GM18951 (cell line): Measurements from ENCODE around the gene DOCK11.

Experiments
- POLR2A ChIP-seq: IDR thresholded peaks from 4 replicates; pipeline ENCODE4 v1.6.1; 2011; ENCODE audit warnings: mild to moderate bottlenecking; ENCODE audit not compliant: insufficient read length, insufficient read depth; ENCODE audit errors: extremely low read depth
- in situ Hi-C: fragments of 300-500 bp; cut with MboI; formaldehyde crosslinking; loops from one replicate; pipeline ENCODE4 v1.12.0; 2022; ENCODE audit warnings: low sequenced_read_pairs, mixed read lengths, inconsistent platforms; ENCODE audit not compliant: unreplicated experiment

DOCK11 gene

DNA sequence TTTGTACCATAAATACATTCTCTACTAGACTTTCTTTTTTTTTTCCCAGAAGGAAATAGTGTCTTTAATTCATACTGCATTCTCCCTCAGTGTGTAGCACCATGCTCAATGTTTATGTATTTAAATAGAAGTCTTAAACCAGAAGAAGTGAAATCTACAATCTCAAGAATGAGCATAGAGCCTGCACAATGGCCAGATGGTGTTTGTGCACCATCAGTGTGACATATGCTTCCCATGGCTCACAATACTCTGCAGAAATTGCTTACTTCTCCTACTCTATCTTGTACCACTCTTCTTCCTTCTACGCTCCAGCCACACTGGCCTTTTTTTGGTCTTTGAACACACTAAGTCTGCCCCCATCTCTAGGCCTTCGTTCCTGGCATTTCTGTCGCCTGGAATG lies 2.6 kb upstream of the DOCK11 start:
- no peak for TF ChIP-seq POLR2A
- in situ Hi-C loops: no loop called here

DNA sequence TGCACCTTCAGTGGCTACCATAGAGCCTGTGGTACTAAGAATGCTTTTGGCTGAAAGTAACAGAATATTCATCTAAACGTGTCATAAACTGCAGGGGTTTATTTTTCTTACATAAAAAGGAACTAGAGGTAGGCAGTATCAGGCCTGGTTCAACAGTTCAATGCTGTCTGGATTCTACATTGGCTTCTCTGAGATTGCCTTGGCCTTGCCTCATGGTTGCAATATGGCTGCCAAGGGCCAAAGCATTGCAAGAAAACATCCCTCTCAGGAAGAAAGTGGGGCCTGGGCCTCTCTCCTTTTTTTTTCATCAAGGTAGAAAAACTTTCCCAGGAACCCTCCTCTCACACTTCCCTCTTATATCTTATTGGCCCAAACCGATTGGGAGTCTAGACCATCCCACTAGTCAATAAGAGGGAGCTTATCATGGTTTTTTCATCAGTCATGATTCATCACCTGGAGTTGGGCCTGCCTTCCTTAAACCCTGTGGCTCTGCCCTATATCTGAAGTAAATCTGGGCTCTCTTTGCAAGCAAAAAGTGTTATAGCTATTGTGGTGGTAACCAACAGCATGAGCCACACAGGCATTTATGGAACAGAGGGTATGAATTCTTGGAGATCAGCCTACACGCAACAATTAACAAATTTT lies 1.8 kb upstream of the DOCK11 start:
- in situ Hi-C loops: no loop called here
- no peak for TF ChIP-seq POLR2A

DNA sequence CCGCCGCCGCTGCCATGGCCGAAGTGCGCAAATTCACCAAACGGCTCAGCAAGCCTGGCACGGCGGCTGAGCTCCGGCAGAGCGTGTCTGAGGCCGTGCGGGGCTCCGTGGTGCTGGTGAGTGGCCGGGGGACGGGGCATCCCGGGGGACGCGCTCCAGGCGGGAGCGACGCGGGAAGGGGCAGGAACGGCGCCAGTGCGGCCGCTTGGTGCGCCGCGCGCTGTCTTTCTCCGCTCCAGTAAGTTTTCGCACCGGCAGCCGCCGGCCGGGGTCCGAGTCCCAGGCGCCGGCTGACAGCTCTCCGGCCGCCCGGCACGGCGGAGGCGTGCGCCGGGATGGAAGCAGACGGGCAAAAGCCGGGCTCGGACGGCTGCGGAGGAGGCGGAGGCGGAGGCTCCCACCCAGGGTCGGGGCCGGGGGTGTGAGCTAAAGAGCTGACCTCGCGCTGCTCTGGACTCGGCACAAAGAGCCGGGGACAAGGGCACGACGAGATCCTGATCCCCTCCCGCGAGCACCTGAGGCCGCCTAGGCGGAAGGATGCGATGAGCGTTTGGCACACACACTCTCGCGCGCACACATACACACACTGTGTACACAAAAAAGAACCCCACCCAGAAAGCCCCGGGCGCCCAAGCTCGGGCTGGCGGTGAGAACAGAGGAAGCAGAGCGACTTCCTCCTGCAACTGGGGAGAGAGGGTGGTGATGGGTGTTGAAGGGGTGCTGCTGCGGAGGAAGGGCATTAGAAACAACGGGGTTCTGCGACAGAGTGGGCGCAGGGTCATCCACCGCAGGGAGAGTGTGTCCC lies 545 bp downstream of the DOCK11 start:
- peak; percentile 63 for TF ChIP-seq POLR2A

DNA sequence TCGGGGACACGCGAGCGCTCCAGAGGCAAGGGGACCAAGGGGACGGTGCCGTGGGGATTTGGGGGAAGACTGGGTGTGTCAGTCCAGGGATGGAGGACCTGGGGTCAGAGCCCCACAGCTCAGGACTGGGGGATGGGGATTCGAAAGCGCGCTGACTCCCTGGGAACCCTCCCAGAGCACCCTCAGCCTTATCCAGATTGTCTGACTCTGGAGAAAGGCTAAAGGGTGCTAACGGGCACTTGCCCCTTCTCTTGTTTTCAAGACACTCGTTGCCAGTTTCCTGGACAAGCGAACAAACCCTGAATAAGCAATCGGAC lies 1.1 kb downstream of the DOCK11 start:
- in situ Hi-C loops: no loop called here

More for the DNA sequence above, 545 bp downstream of the DOCK11 start:
- in situ Hi-C loops: no loop called here

DNA sequence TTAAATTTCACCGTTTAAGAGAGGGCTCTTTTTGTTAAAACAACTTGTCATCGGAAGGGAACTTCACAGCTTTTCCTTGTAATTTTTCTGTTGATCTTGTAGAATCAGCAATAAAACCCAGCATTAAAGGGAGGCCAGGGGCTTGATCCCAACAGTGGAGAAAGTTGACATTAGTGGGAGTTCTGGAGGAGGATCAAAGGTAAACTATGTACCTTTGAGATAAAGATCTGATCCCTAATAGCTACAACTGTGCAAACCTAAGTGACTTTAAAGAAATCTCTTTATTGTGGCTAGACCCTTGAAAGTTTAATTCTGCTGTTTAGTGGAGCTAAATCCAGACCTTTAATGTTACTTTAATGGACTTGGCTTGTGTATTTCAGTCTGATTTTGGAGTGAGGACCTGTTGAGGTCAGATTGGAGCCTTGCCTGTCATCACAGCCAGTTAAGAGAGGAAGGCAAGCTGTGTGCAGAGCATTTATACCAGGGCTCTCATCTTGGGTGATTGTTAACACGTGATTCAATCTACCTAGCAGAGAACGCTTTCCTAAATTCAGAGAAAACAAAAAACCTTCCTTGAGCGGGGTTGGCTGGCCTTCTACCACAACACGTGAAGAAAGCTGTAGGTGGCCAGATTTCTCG lies 1.7 kb downstream of the DOCK11 start:
- TF ChIP-seq POLR2A: no peak
- in situ Hi-C loops: no loop called here

More for the DNA sequence above, 1.1 kb downstream of the DOCK11 start:
- no peak for TF ChIP-seq POLR2A

DNA sequence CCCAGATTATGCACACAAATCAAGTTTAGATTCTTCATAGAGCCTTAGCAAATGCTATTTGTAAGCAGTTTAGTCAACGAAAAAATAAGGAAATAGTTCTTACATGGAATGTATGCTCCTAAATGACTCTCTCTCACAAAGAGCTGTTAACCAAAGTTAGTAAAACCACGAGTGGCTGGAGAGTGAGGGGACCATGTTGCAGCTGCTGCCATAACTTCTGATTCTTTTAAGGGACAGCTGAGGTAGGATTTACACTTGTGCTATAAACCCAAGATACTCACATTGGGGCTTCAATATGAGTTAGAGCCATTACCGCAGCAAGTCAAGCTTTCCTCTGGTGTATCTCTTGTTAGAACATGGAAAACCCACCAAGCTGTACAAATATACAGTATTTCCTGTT lies 2.7 kb downstream of the DOCK11 start:
- in situ Hi-C loops: no loop called here
- TF ChIP-seq POLR2A: no peak

DNA sequence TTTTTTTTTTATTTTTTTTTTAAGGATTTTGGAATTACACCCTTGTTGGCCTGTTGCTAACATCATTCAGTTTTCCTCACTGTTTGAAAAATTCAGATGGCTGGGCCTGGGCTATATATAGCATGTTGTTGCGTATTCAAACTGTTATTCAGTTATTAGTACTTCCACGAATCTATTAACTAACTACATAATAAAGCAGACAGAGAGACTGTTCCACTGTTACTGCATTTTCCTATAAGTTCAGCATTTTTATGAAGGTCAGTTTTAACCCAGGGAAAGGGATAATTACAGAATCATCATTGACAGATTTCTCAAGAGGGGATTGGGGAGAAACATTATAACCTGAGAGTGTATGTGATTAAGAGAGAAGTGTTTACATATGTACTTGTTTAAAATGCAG lies 3.1 kb downstream of the DOCK11 start:
- TF ChIP-seq POLR2A: no peak
- in situ Hi-C loops: no loop called here

DNA sequence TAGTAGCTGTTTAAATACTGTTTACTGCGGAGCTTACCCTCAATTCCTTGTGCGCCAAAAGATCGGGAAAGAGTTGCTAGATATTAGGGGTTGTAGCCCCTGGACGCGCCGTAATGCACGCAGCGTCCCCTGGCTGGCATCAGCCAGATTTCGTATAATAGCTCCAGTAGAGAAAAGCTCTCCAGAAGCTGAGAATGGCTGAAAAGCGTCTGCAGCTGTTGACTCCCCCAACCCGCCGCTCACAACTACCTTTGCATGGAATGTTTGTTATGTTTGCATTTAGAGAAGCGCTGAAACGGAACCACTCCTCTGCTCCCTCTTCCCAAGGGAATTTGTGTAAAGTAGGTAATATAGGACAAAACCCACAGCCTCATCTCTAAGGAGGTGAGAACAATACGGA lies 3.7 kb downstream of the DOCK11 start:
- TF ChIP-seq POLR2A: no peak
- in situ Hi-C loops: no loop called here

DNA sequence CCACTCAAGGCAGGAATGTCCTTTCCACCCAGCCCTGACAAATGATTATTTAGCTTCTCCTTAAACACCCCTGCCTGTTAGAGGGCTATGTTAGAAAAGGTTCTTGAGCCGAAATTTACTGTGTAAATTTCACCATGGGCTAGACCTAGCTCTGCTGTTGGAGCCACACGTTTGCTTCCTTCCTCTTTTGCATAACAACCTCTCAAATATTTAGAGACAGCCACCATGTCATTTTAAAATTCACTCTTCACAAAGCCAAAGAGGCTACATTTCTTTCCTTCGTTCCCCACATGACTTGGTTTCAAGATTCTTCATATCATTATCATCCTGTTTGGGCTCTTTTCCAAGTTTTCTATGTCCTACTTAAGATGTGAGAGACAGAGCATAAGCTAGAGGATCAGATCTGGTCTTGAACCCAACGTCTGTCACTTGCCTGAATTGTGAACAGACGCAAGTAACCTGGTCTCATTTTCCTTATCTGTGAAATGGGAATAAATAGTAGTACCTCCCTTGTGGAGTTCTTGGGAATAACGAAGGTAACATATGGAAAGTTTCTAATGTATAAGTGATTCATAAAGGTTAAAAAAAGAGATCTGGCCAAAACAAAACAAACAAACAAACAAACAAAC lies 6.7 kb downstream of the DOCK11 start:
- TF ChIP-seq POLR2A: no peak

DNA sequence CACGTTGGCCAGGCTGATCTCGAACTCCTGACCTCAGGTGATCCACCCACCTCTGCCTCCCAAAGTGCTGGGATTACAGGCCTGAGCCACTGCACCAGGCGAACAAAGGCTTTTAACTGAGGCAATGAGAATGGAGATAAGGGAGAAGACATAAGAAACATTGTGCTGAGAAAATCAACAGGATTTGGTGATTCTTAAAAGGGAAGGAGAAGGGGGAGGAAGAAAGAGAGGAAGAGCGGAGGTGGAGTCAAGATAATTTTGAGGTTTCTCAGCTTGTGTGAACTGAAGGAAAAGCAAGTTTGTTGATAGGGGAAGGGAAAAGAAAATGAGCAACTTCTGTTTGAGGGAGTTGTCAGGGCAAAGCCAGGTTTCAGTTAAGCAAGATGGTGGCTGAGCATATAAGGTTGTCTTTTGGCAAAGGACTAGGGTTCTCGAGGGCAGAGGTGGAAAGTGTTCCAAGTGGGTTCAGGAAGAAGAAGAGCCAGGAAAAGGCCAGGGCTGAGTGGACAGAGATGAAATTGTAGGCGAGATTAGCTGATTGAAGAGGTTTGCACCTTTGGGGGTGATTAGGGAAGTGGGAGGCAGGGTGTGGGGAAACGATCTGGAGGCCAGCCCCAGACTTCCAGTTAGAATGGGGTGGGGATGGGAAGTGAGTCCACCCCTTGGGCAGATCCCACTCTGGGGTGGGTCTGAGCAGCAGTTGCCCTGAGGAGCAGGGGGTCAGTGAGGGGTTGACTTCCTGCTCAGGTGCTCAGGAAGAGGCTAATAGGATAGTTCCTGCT lies 7.8 kb downstream of the DOCK11 start:
- TF ChIP-seq POLR2A: no peak
- in situ Hi-C loops: no loop called here

More for the DNA sequence above, 6.7 kb downstream of the DOCK11 start:
- in situ Hi-C loops: no loop called here

DNA sequence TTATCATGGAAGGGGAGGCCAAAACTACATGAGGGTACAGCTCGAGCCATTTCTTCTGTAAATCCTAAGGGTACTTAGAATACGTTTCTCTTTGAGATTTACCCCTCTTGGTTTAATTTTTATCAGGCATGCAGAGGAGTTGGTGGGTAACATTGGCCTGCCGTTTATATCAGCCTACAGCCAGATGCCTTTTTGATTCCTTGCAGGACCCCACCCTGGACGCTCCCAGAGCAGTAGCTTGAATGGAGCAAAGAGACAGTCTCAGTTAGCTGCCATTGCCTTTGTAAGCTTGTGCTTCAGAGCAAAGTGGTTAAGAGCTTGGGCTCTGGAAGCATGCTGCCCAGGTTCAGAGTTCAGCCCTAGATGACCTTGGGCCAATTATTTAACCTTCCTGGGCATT lies 9.0 kb downstream of the DOCK11 start:
- no peak for TF ChIP-seq POLR2A

DNA sequence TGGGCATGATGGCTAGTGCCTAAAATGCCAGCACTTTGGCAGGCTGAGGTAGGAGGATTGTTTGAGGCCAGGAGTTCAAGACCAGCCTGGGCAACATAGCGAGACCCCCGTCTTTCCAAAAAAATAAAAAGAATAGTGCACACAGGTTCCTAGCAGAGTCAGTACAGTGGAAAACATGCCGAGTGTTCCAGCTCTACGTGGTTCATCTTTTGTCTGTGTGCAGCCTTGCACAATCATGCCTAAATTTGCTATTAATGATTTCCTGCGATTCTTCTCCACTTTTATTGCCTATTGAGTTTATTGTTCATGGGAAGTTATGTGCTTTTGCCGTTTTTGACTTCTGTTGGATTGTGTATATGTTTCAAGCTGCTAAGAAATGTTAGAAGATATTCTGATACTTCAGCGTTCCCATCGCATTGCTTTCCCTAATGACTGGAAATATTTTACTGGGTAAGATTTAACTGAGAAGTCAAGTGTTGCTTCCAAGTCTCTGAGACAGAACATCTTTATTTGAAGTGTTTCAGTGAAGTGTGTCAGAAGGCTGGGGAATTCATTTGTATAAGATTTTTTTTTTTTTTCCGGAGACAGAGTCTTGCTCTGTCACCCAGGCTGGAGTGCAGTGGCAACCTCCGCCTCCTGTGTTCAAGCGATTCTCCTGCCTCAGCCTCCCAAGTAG lies 11.3 kb downstream of the DOCK11 start:
- TF ChIP-seq POLR2A: no peak
- in situ Hi-C loops: no loop called here

More for the DNA sequence above, 9.0 kb downstream of the DOCK11 start:
- in situ Hi-C loops: no loop called here
